Kidney epithelial cell (primary cell): ENCODE measurements around the gene FGR. TPM values are rescaled to one million over a fixed set of nuclear protein-coding genes. Genes with fewer than 3 reads are reported as not detected.

Source experiments
- DNase-seq: peaks from one replicate; pipeline ENCODE4 v3.0.0-alpha.2; 2010; ENCODE audit warnings: low read depth
- H3K27me3 ChIP-seq: 2 replicates; pipeline ENCODE4 v1.6.0; 2011; ENCODE audit warnings: low read length; ENCODE audit not compliant: control insufficient read depth, insufficient read depth
- H3K36me3 ChIP-seq: 2 replicates; pipeline ENCODE4 v1.5.1; 2011; ENCODE audit warnings: low read length; ENCODE audit not compliant: control insufficient read depth, insufficient read depth
- H3K4me3 ChIP-seq: 2 replicates; pipeline ENCODE4 v1.5.1; 2011; ENCODE audit warnings: low read depth, mild to moderate bottlenecking, control low read depth, low read length
- CTCF ChIP-seq: IDR thresholded peaks from 2 replicates; pipeline ENCODE4 v1.5.1; 2011; ENCODE audit warnings: mild to moderate bottlenecking, moderate library complexity, low read length, control low read depth, inconsistent platforms; ENCODE audit not compliant: insufficient read depth, poor library complexity, severe bottlenecking
- total RNA-seq: library from RNA; depleted of rRNA; stranded (reverse); fragments of >200 nt; gene quantifications from 2 replicates; pipeline ENCODE4 v1.2.3, GENCODE V29; 2015

FGR gene
- total RNA-seq, 1 donor from 2014 or later, result not detected

DNA sequence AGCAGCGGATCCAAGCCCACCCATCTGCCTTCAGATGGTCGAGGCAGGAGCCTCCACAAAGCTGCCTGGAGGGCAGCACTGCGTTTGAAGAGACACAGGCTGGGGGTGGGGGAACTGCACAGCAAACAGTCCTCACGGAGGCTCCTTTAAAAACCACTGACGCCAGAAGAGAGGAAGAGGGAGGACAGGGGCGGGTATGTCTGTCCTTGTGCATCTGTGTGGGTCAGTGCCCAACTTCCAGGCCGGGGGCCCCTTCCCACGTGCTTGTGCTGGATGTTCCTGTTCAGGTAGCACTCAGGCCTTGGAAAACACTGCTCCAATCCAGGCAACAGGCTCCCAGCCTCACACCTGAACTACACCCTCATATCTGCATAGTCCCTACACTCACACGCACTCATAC lies 38.7 kb downstream of the FGR start:
- TF ChIP-seq CTCF, result no peak
- H3K36me3 ChIP-seq, result no peaks in the 10 kb centered on the region
- DNase-seq, result no peak

DNA sequence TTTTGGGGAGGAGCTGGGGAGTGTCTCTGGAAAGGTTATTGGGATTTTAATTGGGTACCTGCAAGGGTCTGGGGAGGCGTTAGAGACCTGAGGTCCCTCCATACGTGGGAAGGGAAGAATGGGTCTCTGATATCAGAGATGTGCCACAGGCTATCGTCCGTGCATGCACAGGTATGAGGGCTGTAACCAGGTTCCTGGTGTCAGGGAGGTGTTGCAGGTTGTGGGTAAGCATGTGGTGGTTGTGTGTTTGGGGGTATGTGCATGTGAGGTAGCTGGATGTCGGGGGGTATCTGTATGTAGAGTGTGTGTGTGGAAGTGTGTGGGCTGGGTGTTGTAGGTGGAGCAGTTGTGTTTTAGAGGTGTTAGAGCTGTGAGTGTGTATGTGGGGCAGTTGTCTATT lies 39.4 kb downstream of the FGR start:
- no peak for TF ChIP-seq CTCF
- Histone ChIP-seq H3K27me3 (no peaks in the 10 kb centered on the region), H3K36me3 (no peaks in the 10 kb centered on the region), H3K4me3 (no peak overlapping the region)
- no peak for DNase-seq

More for the DNA sequence above, 38.7 kb downstream of the FGR start:
- Histone ChIP-seq H3K4me3 (no peak overlapping the region), H3K27me3 (no peaks in the 10 kb centered on the region)

DNA sequence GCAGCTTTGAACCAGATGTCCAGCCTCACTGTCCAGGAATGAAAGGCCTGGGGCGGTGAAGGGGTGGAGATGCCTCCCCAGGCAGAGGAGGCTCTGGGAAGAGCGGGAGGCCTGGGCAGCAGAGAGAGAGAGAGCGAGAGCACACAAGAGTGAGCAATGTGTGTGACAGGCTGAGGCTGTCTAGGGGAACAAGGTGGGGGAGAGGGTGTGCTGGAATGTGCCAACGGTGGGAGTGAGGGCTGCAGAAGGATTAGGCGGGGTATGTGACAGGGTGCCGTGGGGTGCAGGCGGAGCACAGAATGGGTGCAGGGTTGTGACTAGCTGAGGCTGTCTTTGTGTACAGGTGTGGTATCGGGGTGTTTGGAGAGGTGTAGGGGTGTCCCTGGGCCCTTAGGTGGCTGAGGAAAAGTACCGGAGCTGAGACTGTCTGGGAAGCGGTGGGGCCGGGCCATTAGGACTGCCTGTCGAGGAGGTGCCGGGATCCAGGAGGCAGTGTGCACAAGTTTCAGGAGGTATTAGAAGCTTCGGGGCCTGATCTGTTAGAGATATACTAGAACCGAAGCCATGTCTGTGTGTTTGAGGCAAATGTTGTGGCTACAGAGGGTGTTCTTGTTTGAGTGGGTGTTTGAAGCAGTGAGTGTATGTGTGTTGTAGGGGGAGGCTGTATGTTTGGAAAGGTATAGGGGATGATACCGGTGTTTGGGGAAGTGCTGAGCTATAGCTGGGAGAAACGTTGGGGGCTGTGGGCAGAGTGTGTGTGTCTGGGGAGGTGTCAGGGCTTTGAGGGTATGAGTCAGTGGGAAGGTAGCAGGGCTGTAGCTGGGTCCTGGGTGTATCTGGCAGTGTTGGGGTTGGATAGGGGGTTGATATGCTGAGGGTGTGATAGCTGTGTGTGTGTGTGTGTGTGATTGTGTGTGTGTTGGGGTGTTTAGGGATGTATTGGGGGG lies 40.1 kb downstream of the FGR start:
- DNase-seq, result no peak
- no peaks in the 10 kb centered on the region for H3K36me3 ChIP-seq
- no peak overlapping the region for H3K4me3 ChIP-seq
- TF ChIP-seq CTCF, result no peak
- H3K27me3 ChIP-seq, result no peaks in the 10 kb centered on the region

- no peaks in the 10 kb centered on the region for H3K27me3 ChIP-seq
Measured at GRCh38 chr1:27593678-27594563, 41.1 kb downstream of the FGR start.

More at GRCh38 chr1:27593678-27594563, 41.1 kb downstream of the FGR start:
- TF ChIP-seq CTCF, result no peak
- Histone ChIP-seq H3K36me3 (no peaks in the 10 kb centered on the region), H3K4me3 (no peak overlapping the region)
- no peak for DNase-seq
